ENCODE data around the gene EFCAB12.

EFCAB12 gene

GRCh38 chr3:129403450-129403849 is 25.0 kb downstream of the EFCAB12 start:
- TF ChIP-seq CREB1 (IDR thresholded peaks at IDR 0.05; ENCODE audit: low read depth) (no peak), CEBPB (IDR thresholded peaks at IDR 0.05) (no peak), MAX (IDR thresholded peaks at IDR 0.05) (no peak), NFIC (IDR thresholded peaks at IDR 0.05) (no peak), ZBTB7A (IDR thresholded peaks at IDR 0.05; ENCODE audit: low read depth) (no peak), TAF1 (IDR thresholded peaks at IDR 0.05; ENCODE audit: low read depth) (no peak), TCF12 (IDR thresholded peaks at IDR 0.05; ENCODE audit: low read depth) (no peak), FOXM1 (IDR thresholded peaks at IDR 0.05; ENCODE audit: borderline replicate concordance, low read depth) (no peak), EP300 (IDR thresholded peaks at IDR 0.05; ENCODE audit: borderline replicate concordance) (no peak), YY1 (IDR thresholded peaks at IDR 0.05; ENCODE audit: low read depth) (no peak), EGR1 (IDR thresholded peaks at IDR 0.05) (no peak), REST (IDR thresholded peaks at IDR 0.05; ENCODE audit: low read depth) (no peak)

- TF ChIP-seq TEAD4 (IDR thresholded peaks at IDR 0.05), result no peak
- TF ChIP-seq USF1 (IDR thresholded peaks at IDR 0.05), result no peak
- no peak for TF ChIP-seq TAF1 (IDR thresholded peaks at IDR 0.05; ENCODE audit: low read depth)
- no peak for TF ChIP-seq MAX (IDR thresholded peaks at IDR 0.05)
- no peak for TF ChIP-seq ZBTB7A (IDR thresholded peaks at IDR 0.05; ENCODE audit: low read depth)
- no peak for TF ChIP-seq TCF12 (IDR thresholded peaks at IDR 0.05; ENCODE audit: low read depth)
- no peak for TF ChIP-seq FOXM1 (IDR thresholded peaks at IDR 0.05; ENCODE audit: borderline replicate concordance, low read depth)
- no peak for TF ChIP-seq CREB1 (IDR thresholded peaks at IDR 0.05; ENCODE audit: low read depth)
- TF ChIP-seq REST (IDR thresholded peaks at IDR 0.05; ENCODE audit: low read depth), result no peak
- no peak for TF ChIP-seq CEBPB (IDR thresholded peaks at IDR 0.05)
- no peak for TF ChIP-seq YY1 (IDR thresholded peaks at IDR 0.05; ENCODE audit: low read depth)
- no peak for TF ChIP-seq EP300 (IDR thresholded peaks at IDR 0.05; ENCODE audit: borderline replicate concordance)
- TF ChIP-seq RAD21 (IDR thresholded peaks at IDR 0.05; ENCODE audit: low read depth), result no peak
- no peak for TF ChIP-seq NFIC (IDR thresholded peaks at IDR 0.05)
- no peak for TF ChIP-seq EGR1 (IDR thresholded peaks at IDR 0.05)
These were observed 25.8 kb downstream of the EFCAB12 start for GRCh38 chr3:129402616-129403015.

GRCh38 chr3:129402210-129402609 is 26.2 kb downstream of the EFCAB12 start:
- TF ChIP-seq FOXM1 (IDR thresholded peaks at IDR 0.05; ENCODE audit: borderline replicate concordance, low read depth) (no peak), RAD21 (IDR thresholded peaks at IDR 0.05; ENCODE audit: low read depth) (no peak), TCF12 (IDR thresholded peaks at IDR 0.05; ENCODE audit: low read depth) (no peak), EGR1 (IDR thresholded peaks at IDR 0.05) (no peak), YY1 (IDR thresholded peaks at IDR 0.05; ENCODE audit: low read depth) (no peak), USF1 (IDR thresholded peaks at IDR 0.05) (no peak), CEBPB (IDR thresholded peaks at IDR 0.05) (no peak), TEAD4 (IDR thresholded peaks at IDR 0.05) (no peak), EP300 (IDR thresholded peaks at IDR 0.05; ENCODE audit: borderline replicate concordance) (no peak), CREB1 (IDR thresholded peaks at IDR 0.05; ENCODE audit: low read depth) (no peak), TAF1 (IDR thresholded peaks at IDR 0.05; ENCODE audit: low read depth) (no peak), MAX (IDR thresholded peaks at IDR 0.05) (no peak), REST (IDR thresholded peaks at IDR 0.05; ENCODE audit: low read depth) (no peak), ZBTB7A (IDR thresholded peaks at IDR 0.05; ENCODE audit: low read depth) (no peak), NFIC (IDR thresholded peaks at IDR 0.05) (no peak)

- TF ChIP-seq REST (IDR thresholded peaks at IDR 0.05; ENCODE audit: low read depth) (no peak), EP300 (IDR thresholded peaks at IDR 0.05; ENCODE audit: borderline replicate concordance) (no peak), USF1 (IDR thresholded peaks at IDR 0.05) (no peak), CEBPB (IDR thresholded peaks at IDR 0.05) (no peak), TAF1 (IDR thresholded peaks at IDR 0.05; ENCODE audit: low read depth) (no peak)
These were observed 28.5 kb downstream of the EFCAB12 start for GRCh38 chr3:129399895-129400357.
